Suprapubic skin (tissue), 4 donors: Measurements from ENCODE around the gene PSMD12. TPM values are rescaled to one million over a fixed set of nuclear protein-coding genes. Genes with fewer than 3 reads are reported as not detected.
"Not testable (repeated sequence)": the region's sequence is repeated elsewhere in the genome, so short reads cannot be mapped to it uniquely, and the experiment has no call there.

ENCODE experiments used
- DNase-seq, 2 donors: peaks; one replicate each; pipeline ENCODE4 v3.0.0-alpha.2; 2019; ENCODE audit warnings: low spot score in 2 of 2
- H3K27ac ChIP-seq: fragments of 200-600 bp; sonication (generic); one replicate; pipeline ENCODE4 v1.5.1; 2019
- H3K27me3 ChIP-seq: fragments of 200-600 bp; sonication (generic); one replicate; pipeline ENCODE4 v1.5.1; 2019
- H3K36me3 ChIP-seq: fragments of 200-600 bp; sonication (generic); one replicate; pipeline ENCODE4 v1.5.1; 2019
- H3K4me1 ChIP-seq: fragments of 200-600 bp; sonication (generic); one replicate; pipeline ENCODE4 v1.5.1; 2019
- H3K4me3 ChIP-seq: fragments of 200-600 bp; sonication (generic); one replicate; pipeline ENCODE4 v1.5.1; 2019; ENCODE audit warnings: mild to moderate bottlenecking
- H3K9me3 ChIP-seq: fragments of 200-600 bp; sonication (generic); one replicate; pipeline ENCODE4 v1.5.1; 2019
- CTCF ChIP-seq, 2 donors: fragments of 200-600 bp in 1 of 2; fragments of 450-650 bp in 1 of 2; sonication (generic) in 1 of 2; IDR thresholded peaks; one replicate each; pipeline ENCODE4 v1.5.1; 2016 to 2019; ENCODE audit warnings: antibody characterized with exemption in 2 of 2, mild to moderate bottlenecking in 1 of 2, moderate library complexity in 1 of 2
- EP300 ChIP-seq: sonication (generic); formaldehyde crosslinking; IDR thresholded peaks from one replicate; pipeline ENCODE4 v1.6.1; 2017; ENCODE audit warnings: antibody characterized with exemption
- POLR2A ChIP-seq, 2 donors: fragments of 450-650 bp; IDR thresholded peaks; one replicate each; pipeline ENCODE4 v1.6.1; 2017; ENCODE audit warnings: antibody characterized with exemption in 2 of 2, mild to moderate bottlenecking in 2 of 2, moderate library complexity in 2 of 2
- POLR2AphosphoS5 ChIP-seq, 3 donors: sonication (generic); formaldehyde crosslinking; IDR thresholded peaks; one replicate each; pipeline ENCODE4 v1.6.1; 2017; ENCODE audit warnings: antibody characterized with exemption in 3 of 3
- WGBS: methylation state at CpG from one replicate; pipeline ENCODE4 v1.1.5; 2018; 5-methylcytosine and 5-hydroxymethylcytosine counted together
- total RNA-seq, 4 donors: library from RNA; depleted of rRNA; stranded (reverse); fragments of >200 nt; gene quantifications; one replicate each; pipeline ENCODE4 v1.1.0, GENCODE V29; 2016

The PSMD12 gene
- total RNA-seq, 4 donors from 2014 or later, result 25.0 to 31.4 (median 27.8) TPM

- Histone ChIP-seq H3K36me3 (peaks cover 73% of the 10 kb centered on the region), H3K4me3 (no peak overlapping the region), H3K27me3 (no peaks in the 10 kb centered on the region), H3K27ac (no peak overlapping the region), H3K9me3 (no peaks in the 10 kb centered on the region), H3K4me1 (no peaks in the 10 kb centered on the region)
- no peak for TF ChIP-seq CTCF (IDR thresholded peaks at IDR 0.05)
- no peak for TF ChIP-seq POLR2AphosphoS5 (IDR thresholded peaks at IDR 0.05)
- no peak for TF ChIP-seq EP300
- no peak for TF ChIP-seq POLR2A (IDR thresholded peaks at IDR 0.05)
- DNase-seq, result no peak
- WGBS, result 87% methylated on average over 10 of the region's 10 CpGs
Measured at GRCh38 chr17:67353161-67353560, 13.2 kb downstream of the PSMD12 start.

GRCh38 chr17:67349420-67349819, 17.0 kb downstream of the PSMD12 start:
- no peaks in the 10 kb centered on the region for H3K4me1 ChIP-seq
- H3K4me3 ChIP-seq, result no peak overlapping the region
- H3K27me3 ChIP-seq, result no peaks in the 10 kb centered on the region
- WGBS, result 96% methylated on average over 1 of the region's 1 CpG
- no peak for TF ChIP-seq CTCF (IDR thresholded peaks at IDR 0.05)
- TF ChIP-seq EP300, result no peak
- H3K9me3 ChIP-seq, result no peaks in the 10 kb centered on the region
- peaks cover 84% of the 10 kb centered on the region for H3K36me3 ChIP-seq
- no peak overlapping the region for H3K27ac ChIP-seq
- DNase-seq, result no peak

GRCh38 chr17:67347826-67348225, 18.6 kb downstream of the PSMD12 start:
- 95% methylated on average over 3 of the region's 3 CpGs for WGBS
- no peaks in the 10 kb centered on the region for H3K4me1 ChIP-seq
- no peak overlapping the region for H3K4me3 ChIP-seq
- no peak for TF ChIP-seq CTCF (IDR thresholded peaks at IDR 0.05)
- no peak for TF ChIP-seq POLR2A (IDR thresholded peaks at IDR 0.05)
- no peak for TF ChIP-seq EP300
- TF ChIP-seq POLR2AphosphoS5 (IDR thresholded peaks at IDR 0.05), result no peak
- H3K36me3 ChIP-seq, result peaks cover 86% of the 10 kb centered on the region
- DNase-seq, result no peak
- H3K27ac ChIP-seq, result no peak overlapping the region
- no peaks in the 10 kb centered on the region for H3K27me3 ChIP-seq
- no peaks in the 10 kb centered on the region for H3K9me3 ChIP-seq

- Histone ChIP-seq H3K36me3 (peaks cover 74% of the 10 kb centered on the region), H3K9me3 (no peaks in the 10 kb centered on the region), H3K27me3 (no peaks in the 10 kb centered on the region), H3K4me3 (no peak overlapping the region), H3K4me1 (no peaks in the 10 kb centered on the region), H3K27ac (no peak overlapping the region)
- 94% methylated on average over 5 of the region's 5 CpGs for WGBS
- no peak for DNase-seq
- TF ChIP-seq POLR2A (IDR thresholded peaks at IDR 0.05), result no peak
- TF ChIP-seq EP300, result no peak
- no peak for TF ChIP-seq POLR2AphosphoS5 (IDR thresholded peaks at IDR 0.05)
- no peak for TF ChIP-seq CTCF (IDR thresholded peaks at IDR 0.05)
Measured at GRCh38 chr17:67343237-67343636, 23.1 kb downstream of the PSMD12 start.

- not testable (repeated sequence) for H3K9me3 ChIP-seq, H3K27ac ChIP-seq, DNase-seq, H3K4me1 ChIP-seq, H3K4me3 ChIP-seq, H3K27me3 ChIP-seq
- H3K36me3 ChIP-seq, result peaks cover 26% of the 10 kb centered on the region
- 95% methylated on average over 7 of the region's 7 CpGs for WGBS
Measured at GRCh38 chr17:67338353-67338752, 28.0 kb downstream of the PSMD12 start.

GRCh38 chr17:67336859-67337258, 29.5 kb downstream of the PSMD12 start:
- TF ChIP-seq EP300, result no peak
- no peak for TF ChIP-seq POLR2AphosphoS5 (IDR thresholded peaks at IDR 0.05)
- TF ChIP-seq POLR2A (IDR thresholded peaks at IDR 0.05), result no peak
- TF ChIP-seq CTCF (IDR thresholded peaks at IDR 0.05), result no peak
- Histone ChIP-seq H3K4me3 (no peak overlapping the region), H3K4me1 (no peaks in the 10 kb centered on the region), H3K27ac (no peak overlapping the region), H3K27me3 (no peaks in the 10 kb centered on the region), H3K9me3 (no peaks in the 10 kb centered on the region), H3K36me3 (peaks cover 13% of the 10 kb centered on the region)
- 93% methylated on average over 12 of the region's 12 CpGs for WGBS
- no peak for DNase-seq
